Cortex of kidney (tissue), 1 donor: ENCODE measurements around the gene NUCB1.
"Not testable (repeated sequence)": the region's sequence is repeated elsewhere in the genome, so short reads cannot be mapped to it uniquely, and the experiment has no call there.

ENCODE experiments used
- DNase-seq: peaks from one replicate; lab custom pipeline; 2025; lab: John Stamatoyannopoulos, UW

NUCB1 gene

DNA sequence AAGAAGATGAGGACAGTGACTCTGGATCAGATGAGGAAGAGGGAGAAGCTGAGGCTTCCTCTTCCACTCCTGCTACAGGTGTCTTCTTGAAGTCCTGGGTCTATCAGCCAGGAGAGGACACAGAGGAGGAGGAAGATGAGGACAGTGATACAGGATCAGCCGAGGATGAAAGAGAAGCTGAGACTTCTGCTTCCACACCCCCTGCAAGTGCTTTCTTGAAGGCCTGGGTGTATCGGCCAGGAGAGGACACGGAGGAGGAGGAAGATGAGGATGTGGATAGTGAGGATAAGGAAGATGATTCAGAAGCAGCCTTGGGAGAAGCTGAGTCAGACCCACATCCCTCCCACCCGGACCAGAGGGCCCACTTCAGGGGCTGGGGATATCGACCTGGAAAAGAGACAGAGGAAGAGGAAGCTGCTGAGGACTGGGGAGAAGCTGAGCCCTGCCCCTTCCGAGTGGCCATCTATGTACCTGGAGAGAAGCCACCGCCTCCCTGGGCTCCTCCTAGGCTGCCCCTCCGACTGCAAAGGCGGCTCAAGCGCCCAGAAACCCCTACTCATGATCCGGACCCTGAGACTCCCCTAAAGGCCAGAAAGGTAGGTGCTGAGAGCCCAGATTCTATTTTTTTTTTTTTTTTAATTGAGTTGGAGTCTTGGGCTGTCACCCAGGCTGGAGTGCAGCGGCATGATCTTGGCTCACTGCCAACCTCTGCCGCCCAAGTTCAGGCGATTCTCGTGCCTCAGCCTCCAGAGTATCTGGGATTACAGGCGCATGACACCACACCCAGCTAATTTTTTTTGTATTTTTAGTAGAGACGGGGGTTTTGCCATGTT, 25.6 kb upstream of the NUCB1 start:
- no peak for DNase-seq

DNA sequence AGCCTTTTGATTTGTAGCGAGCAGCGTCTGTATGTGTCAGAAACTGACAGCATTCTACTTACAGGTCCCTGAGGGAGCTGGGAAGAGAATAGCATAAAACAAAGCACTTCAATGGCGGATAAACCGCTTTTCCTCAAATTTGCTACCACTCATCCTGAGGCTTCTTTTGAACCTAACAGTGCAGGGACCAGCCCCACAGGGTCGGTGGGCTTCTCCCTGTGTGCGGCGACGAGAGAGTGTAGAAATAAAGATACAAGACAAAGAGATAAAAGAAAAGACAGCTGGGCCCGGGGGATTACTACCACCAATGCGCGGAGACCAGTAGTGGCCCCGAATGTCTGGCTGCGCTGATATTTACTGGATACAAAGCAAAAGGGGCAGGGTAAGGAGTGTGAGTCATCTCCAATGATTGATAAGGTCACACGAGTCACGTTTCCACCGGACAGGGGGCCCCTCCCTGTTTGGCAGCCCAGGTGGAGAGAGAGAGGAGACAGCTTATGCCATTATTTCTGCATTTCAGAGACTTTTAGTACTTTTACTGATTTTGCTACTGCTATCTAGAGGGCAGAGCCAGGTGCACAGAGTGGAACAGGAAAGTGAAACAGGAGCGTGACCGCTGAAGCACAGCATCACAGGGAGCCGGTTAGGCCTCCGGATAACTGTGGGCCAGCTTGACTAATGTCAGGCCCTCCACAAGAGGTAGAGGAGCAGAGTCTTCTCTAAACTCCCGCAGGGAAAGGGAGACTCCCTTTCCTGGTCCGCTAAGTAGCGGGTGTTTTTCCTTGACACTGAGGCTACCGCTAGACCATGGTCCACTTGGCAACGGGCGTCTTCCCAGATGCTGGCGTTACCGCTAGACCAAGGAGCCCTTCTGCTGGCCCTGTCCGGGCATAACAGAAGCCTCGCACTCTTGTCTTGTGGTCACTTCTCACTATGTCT, 23.8 kb upstream of the NUCB1 start:
- not testable (repeated sequence) for DNase-seq

DNA sequence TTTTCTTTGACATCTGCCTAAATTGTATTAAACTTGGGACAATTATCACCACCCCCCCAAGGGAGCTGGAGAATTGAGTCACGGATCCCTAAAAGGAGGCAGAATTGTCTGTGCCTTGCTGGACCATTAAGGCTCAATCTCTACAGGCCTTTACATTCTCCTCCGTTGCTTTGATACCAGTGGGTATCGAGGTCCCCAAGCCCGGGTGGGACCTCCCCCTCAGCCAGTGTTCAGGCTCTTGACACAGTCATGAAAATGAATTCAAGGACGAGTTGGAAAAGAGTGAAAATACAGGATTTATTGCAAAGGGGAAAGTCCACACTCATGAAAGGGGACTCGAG, 22.3 kb upstream of the NUCB1 start:
- DNase-seq, result no peak

DNA sequence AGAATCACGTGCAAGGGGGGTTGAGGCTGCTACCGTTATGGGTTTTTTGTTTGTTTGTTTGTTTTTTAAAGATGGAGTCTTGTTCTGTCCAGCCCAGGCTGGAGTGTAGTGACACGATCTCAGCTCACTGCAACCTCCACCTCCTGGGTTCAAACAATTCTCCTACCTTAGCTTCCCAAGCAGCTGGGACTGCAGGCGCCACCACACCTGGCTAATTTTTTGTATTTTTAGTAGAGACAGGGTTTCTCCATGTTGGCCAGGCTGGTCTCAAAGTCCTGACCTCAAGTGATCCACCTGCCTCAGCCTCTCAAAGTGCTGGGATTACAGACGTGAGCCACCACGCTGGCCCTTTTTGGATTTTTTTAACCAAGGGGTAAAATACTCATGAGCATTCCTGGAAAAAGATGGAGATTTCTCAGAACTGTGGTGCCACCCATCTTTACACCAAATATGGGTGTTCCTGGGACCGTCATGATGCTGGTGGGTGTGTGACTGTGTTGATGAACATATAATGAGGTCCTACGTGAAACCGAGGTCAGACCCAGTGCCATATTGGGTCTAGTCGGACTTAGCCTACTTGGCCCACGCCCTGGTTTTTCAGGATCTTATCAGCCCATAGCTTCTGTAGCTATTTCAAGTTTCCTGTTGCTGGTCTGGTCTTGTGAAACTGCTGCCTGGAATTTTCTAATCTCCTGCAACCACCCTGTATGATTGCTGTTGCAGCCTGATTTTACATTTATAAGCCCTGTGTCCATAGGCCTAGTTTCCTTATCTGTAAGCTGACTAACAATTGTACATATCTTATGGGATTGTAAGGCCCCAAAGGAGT, 21.7 kb upstream of the NUCB1 start:
- no peak for DNase-seq

DNA sequence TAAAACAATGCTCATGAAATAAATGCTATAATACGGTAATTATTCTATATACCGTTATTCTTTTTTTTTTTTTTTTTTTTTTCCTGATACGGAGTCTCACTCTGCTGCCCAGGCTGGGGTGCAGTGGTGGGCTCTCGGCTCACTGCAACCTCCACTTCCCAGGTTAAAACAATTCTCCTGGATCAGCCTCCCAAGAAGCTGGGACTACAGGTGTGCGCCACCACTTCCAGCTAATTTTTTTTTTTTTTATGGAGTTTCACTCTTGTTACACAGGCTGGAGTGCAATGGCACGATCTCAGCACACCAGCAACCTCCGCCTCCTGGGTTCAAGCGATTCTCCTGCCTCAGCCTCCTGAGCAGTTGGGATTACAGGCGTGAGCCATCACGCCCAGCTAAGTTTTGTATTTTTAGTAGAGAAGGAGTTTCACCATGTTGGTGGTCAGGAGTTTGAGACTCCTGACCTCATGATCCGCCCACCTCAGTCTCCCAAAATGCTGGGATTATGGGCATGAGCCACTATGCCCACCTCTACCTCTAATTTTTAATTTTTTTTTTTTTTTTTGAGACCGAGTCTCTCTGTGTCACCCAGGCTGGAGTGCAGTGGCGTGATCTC, 21.0 kb upstream of the NUCB1 start:
- DNase-seq, result no peak

DNA sequence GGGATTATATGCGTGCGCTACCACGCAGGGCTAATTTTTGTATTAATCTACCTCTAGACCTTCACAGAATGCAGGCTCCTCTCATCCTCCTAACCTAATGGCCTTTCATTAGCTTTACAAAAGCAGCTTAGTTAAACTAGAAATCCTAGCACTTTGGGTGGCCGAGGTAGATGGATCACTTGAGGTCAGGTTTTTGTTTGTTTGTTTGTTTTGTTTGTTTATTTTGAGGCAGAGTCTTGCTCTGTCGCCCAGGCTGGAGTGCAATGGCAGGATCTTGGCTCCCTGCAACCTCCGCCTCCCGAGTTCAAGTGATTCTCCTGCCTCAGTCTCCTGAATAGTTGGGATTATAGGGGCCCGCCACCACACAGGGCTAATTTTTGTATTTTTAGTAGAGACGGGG, 20.4 kb upstream of the NUCB1 start:
- DNase-seq, result not testable (repeated sequence)

DNA sequence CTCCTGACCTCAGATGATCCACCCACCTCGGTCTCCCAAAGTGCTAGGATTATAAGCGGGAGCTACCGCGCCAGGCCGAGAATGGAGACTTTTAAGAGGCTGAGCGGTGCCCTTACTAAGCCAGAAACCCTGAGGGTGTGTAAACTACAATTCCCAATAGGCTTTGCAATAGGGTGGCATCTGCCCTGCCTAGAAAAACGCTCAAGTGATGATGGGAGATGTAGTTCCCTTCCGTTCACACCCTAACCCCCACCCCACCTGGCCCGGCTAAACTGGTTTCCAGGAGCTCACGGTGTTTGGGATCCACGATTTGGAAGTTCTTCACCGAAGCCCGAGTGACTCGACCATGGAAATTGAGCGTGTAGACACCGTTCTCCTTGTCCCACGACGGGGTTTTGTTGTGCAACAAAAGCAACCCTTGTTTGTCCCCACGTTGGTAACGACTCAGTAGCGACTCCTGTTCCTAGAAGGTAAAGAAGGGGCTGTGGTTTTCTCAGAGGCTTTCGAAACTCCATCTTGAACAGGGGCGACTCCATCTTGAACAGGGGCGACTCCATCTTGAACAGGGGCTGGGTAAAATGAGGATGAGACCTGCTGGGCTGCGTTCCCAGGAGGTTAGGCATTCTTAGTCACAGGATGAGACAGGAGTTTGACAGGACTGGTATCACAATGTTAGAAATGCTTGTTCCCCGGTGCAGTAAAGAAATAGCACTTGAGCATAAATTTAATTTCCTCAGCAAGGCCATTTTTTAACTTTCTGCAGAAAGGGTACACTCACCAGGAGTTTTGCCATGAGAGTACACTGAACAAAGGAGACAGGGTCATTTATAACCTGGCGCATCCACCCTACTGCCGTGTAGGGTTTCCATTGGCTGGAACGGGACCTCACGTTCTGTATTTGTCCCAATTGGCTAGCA, 18.1 kb upstream of the NUCB1 start:
- DNase-seq, result no peak

DNA sequence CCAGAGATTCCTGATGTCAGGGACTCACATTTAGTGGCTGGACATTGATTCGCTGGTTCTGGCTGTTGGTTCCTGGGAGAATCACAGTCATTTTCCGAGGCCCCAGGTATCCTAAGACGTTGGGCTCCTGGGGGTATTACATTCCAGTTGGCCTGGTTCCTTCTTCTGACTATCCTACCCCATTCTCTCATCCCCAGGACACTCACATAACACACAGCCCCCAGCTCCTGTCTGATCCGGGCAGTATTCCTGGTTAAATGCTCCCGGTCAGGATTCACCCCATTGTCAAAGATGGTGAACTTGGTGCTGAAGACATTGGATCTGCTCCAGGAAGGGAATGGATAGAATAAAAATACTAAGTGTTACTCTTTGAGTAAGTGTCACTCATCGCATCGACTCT, 16.4 kb upstream of the NUCB1 start:
- no peak for DNase-seq

DNA sequence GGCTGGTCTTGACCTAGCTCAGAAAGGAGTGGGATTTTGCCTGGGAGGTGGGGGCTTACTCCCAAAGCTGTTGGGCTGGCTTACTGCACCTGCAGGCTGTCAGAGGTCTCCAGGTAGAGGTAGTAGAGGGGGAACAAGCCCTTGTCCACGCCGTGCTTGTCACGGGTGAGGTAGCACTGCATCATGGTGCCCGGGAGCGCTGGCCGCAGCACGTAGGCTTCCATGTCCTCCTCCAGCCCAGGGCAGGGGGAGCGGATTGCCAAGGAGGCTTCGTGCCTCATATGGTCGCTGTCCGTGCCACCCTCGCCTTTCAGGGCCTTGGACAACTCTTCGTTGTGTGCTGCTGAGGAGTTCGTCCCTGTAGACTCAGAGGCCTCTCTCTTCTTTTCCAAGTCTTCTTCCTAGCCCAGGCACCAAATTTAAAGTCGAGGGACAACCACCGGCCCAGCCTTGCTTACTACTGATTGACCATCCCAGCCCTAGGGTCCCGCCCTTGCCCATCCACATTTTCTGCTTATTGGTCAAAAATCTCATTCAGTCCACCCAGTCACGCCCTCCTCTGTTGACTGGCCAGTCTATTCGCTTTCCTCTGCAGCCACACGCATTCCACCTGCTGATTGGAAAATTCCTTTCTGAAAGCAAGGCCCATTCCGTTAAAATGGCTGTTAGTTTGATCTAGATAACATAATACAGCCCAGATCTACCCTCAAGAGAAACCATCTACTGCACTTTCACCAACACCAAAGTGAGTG, 12.1 kb upstream of the NUCB1 start:
- DNase-seq, result no peak

DNA sequence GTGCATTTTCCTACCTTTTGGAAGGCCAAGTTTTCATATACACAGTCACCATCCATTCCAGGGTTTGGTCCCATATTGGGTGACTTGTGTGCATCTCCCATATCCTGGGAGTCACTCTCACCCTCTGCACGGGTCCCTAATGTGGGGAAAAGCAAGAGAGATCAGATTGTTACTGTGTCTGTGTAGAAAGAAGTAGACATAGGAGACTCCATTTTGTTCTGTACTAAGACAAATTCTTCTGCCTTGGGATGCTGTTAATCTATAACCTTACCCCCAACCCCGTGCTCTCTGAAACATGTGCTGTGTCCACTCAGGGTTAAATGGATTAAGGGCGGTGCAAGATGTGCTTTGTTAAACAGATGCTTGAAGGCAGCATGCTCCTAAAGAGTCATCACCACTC, 10.6 kb upstream of the NUCB1 start:
- not testable (repeated sequence) for DNase-seq

DNA sequence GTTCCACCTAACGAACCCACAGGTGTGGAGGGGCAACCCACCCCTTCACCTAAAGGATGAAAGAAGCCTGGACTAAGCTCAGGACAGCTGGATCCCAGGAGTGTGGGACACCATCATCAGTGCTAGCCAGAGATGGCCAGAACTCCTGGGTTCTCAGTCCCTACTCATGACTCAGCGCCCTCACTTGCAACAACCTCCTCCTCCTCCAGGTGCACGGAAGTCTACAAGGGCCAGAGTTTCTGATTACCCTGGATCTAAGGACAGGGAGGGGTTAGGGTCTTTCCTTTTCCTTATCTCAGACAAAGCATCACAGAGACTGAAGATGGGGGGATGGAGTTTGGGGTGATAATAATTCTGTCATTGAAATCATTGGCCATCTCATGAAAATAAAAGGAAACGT, 9.6 kb upstream of the NUCB1 start:
- DNase-seq, result no peak

DNA sequence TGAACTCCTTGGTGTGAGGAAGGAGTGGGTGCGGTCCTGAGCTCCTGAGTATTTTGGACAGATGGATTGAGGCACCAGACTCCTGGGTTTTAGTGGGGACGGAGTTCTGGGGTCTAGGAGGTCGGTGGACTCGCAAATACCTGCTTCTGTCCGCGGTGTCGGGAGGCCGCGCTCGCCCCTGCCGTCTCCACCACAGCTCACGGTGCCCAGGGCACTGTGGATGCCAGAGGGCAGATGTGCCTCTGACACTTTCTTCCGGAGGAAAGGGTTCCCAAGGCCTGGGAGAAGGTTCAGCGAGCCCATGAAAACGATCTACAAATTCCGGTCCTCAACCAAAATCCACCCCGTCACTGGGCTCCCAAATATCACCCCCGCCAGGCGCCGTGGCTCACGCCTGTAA, 4.9 kb upstream of the NUCB1 start:
- no peak for DNase-seq

DNA sequence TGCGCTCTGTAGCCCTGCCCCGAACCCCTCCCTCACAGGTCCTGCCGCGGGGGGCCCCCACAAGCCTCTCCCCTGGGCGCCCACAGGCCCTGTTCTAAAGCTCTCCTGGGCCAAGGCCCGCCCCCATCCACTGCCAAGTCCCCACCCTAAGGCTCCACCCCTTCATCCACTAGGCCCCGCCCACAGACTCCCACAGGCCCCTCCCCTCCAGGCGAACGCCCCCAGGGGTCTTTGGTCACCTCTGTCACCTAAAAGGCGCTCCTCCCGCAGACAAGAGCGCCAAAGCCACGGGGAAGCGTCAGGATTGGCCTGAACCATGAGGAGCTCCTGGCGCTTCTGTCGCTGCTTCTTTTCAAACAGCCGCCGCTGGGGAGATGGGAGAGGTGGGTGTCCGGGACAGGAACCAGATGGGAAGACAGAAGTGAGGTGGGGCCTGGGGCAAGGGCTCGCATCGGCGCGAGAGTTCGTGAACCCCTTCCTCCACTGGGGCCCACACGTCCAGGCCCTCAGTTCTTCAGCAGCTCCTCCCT, 3.9 kb upstream of the NUCB1 start:
- no peak for DNase-seq

DNA sequence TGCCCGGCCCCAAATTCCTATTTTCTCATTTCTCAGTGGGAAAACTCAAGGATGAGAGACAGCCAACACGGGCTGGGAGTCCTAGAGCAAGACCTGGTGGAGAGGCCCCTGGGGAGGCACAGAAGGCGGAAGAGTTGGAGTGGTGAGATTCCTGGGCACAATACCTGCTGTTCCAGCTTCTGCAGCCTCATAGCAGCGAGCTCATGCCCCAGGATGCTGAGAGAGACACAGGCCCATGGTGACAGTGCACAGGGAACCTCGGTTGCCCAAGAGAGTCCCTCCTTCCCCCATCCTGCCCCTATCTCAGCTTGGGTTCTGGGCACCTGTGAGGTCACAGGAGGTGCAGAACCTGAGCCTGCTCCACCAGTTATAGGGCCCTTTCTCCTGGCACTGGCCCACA, 2.9 kb upstream of the NUCB1 start:
- no peak for DNase-seq

DNA sequence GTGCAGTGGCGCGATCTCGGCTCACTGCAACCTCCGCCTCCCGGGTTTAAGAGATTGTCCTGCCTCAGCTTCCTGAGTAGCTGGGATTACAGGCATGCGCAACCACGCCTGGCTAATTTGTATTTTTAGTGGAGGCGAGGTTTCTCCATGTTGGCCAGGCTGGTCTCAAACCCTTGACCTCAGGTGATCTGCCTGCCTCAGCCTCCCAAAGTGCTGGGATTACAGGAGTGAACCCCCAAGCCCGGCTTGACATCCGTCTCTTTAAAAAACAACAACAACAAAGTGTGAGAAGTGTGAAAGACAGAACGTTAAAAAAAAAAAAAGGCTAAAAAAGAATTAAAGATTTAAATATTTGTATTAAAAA, 744 bp upstream of the NUCB1 start:
- DNase-seq, result not testable (repeated sequence)

DNA sequence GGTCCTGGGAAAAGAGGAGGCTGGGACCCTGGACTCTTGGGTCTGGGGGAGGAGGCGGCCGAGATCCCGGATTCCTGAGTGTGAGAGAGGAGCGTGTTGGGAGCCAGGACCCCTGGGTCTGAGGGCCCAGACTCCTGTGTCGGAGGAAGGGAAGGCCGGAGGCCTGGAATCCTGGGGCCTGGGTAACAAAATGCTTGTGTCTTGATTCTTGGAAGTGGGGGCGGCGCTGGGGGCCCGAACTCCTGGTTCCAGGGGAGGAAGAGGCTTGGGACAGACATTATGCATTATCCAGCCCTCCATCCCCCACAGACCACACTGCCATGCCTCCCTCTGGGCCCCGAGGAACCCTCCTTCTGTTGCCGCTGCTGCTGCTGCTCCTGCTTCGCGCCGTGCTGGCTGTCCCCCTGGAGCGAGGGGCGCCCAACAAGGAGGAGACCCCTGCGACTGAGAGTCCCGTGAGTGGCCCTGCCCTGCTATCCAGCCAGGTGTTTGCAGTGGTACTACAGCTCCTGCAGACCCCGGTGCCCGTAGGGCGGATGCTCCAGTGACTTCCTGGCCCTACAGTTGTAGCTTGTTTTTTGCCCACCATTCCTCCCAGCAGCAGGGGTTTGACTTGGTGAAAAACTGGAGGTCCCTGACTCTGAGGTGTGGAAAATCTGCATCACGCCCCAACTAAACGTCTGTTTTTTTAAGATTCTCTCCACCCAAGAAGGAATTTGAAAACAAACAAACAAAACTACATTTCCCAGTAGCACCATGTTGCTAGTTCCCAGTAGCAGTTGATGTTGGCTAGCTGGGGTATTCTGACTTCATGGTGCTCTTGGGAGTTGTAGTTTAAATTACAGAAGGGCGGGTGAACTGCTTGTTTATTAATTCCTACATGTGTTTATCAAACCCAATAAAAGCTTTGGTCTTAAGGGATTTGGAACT, 630 bp downstream of the NUCB1 start:
- no peak for DNase-seq

DNA sequence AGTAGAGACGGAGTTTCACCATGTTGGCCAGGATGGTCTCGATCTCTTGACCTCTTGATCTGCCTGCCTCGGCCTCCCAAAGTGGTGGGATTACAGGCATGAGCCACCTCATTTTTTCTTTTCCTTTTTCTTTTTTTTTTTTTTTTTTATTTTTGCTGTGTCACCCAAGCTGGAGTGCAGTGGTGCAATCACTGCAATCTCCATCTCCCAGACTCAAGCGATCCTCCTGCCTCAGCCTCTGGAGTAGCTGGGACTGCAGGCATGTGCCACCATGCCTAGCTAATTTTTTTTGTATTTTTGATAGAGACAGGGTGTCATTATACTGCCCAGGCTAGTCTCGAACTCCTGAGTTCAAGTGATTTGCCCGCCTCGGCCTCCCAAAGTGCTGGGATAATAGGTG, 2.2 kb downstream of the NUCB1 start:
- DNase-seq, result not testable (repeated sequence)

DNA sequence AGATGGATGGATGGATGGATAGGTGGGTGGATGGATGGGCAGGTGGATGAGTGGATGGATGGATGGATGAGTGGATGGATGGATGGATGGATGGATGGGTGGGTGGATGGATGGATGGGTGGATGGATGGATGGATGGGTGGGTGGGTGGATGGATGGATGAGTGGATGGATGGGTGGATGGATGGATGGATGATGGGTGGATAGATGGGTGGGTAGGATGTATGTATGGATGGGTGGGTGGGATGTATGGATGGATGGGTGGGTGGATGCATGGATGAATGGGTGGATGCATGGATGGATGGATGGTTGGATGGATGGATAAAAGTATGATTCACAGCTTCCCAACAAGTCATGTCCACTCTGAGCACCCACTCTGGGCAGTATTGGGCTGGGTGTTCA, 3.7 kb downstream of the NUCB1 start:
- not testable (repeated sequence) for DNase-seq

DNA sequence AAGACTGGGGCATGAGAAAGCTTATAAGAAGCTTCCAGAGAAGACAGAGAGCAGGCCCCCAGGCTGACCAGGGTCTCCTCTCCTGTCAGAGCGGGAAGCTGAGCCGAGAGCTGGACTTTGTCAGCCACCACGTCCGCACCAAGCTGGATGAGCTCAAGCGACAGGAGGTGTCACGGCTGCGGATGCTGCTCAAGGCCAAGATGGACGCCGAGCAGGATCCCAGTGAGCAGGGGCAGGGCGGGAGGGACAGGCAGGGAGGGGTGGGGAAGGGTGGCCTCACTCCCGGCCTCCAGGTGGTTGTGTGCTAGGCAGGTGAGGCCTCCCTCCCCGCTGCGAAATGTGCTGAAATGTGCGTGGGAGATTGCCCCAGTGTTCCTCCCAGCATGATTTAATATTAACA, 5.6 kb downstream of the NUCB1 start:
- DNase-seq, result no peak
